H1 (cell line): ENCODE measurements around the gene LRFN3. TPM values are rescaled to one million over a fixed set of nuclear protein-coding genes. Genes with fewer than 3 reads are reported as not detected.

ENCODE experiments used
- ATF3 ChIP-seq: IDR thresholded peaks from 2 replicates; pipeline ENCODE4 v1.6.1; 2011; ENCODE audit warnings: low read depth, mild to moderate bottlenecking, low read length; ENCODE audit not compliant: insufficient read depth
- BRCA1 ChIP-seq: IDR thresholded peaks from 2 replicates; pipeline ENCODE4 v1.6.1; 2012; ENCODE audit warnings: low read depth, low read length, improper control_type of control experiment
- CHD7 ChIP-seq: fragments of 300-600 bp; sonication (generic); IDR thresholded peaks from 2 replicates; pipeline ENCODE4 v1.7.1; 2012; ENCODE audit warnings: low read length, moderate library complexity, mild to moderate bottlenecking, inconsistent platforms; ENCODE audit not compliant: insufficient replicate concordance
- FOSL1 ChIP-seq: IDR thresholded peaks from 2 replicates; pipeline ENCODE4 v1.6.1; 2011; ENCODE audit warnings: mild to moderate bottlenecking, low read depth, low read length, moderate library complexity; ENCODE audit not compliant: insufficient read depth
- HDAC6 ChIP-seq: IDR thresholded peaks from one replicate; pipeline ENCODE4 v1.7.1; 2012; ENCODE audit warnings: low read depth, mild to moderate bottlenecking, inconsistent platforms, low read length, moderate library complexity
- RAD21 ChIP-seq, 2 experiments: IDR thresholded peaks in 1 of 2; conservative IDR thresholded peaks in 1 of 2; 2 replicates each; pipeline ENCODE4 v1.6.1; 2011; ENCODE audit warnings: low read depth in 2 of 2, low read length in 2 of 2, improper control_type of control experiment in 1 of 2, inconsistent platforms in 1 of 2, mild to moderate bottlenecking in 1 of 2, moderate library complexity in 1 of 2
- TCF12 ChIP-seq: IDR thresholded peaks from 2 replicates; pipeline ENCODE4 v1.6.1; 2011; ENCODE audit warnings: low read depth, mild to moderate bottlenecking, low read length
- polyA plus RNA-seq, 7 experiments: library from polyadenylated mRNA; depleted of rRNA in 3 of 7; stranded (reverse) in 5 of 7; unstranded in 2 of 7; fragments of >200 nt in 5 of 7; fragments of 200-250 nt in 2 of 7; gene quantifications; 1 replicate in 5 of 7; 2 replicates in 1 of 7; 4 replicates in 1 of 7; pipeline versions ENCODE4 v1.2.1 to v1.2.3, GENCODE V29; 2011 to 2013; ENCODE audit warnings: missing spikeins in 2 of 7, mixed read lengths in 2 of 7
- total RNA-seq: library from RNA; stranded (reverse); fragmentation: NEBNext Ultra II Directional; extraction: Animal tissue kit (Norgen Biotek cat#: 25700); gene quantifications from 2 replicates; pipeline ENCODE4 v1.2.1, GENCODE V29; 2021
- TF ChIP-seq, protein P1 (sequence below): IDR thresholded peaks from 2 replicates; pipeline ENCODE4 v1.6.1; 2011; ENCODE audit warnings: low read length, improper control_type of control experiment

Gene LRFN3
- total and polyA plus RNA-seq, 2 of the 8 experiments (the other 6 are each of a cell fraction or from before 2014, with no cell fraction given), result 4.6 to 16.8 TPM

DNA sequence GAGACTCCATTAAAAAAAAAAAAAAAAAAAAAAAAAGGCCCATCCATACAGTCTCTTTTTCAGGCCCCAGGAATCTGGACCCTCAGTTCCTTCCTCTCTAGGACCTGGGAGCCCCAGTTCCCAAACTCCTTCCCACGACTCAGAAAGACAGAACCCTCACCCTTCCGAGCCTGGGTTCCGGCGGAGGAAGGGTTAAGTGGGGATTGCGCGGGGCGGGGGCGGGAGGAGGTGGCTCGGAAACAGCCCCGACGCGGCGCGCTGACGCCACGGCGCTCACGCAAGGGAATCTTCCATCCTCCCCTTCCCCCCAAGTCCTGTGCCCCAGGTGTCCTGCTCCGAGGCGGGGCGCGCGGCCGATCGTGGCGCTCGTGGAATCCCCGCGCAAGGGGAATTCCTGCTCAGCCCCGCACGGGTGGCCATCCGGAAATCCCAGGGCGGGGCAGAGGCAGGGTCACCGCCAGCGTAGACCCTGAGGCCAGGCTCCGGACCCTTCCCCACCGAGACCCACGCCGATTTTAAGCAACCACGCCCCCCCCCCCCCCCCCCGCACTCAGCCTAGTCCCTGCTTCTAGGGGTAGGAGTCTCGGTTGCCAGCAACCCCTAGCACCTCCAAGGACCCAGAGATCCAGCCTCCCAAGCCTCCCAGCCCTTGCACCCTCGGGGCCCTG is 36.5 kb upstream of the LRFN3 start (continued):
- TF ChIP-seq CHD7, result no peak
- TF ChIP-seq ATF3, result no peak
- TF ChIP-seq FOSL1, result 0 out of 2 replicates have a peak, but pooled peaks have one; percentile 31
- TF ChIP-seq, protein P1, sequence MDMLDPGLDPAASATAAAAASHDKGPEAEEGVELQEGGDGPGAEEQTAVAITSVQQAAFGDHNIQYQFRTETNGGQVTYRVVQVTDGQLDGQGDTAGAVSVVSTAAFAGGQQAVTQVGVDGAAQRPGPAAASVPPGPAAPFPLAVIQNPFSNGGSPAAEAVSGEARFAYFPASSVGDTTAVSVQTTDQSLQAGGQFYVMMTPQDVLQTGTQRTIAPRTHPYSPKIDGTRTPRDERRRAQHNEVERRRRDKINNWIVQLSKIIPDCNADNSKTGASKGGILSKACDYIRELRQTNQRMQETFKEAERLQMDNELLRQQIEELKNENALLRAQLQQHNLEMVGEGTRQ, result no peak
- no peak for TF ChIP-seq RAD21 (IDR thresholded peaks at IDR 0.05 in 1 of 2, conservative IDR thresholded peaks at IDR 0.05 in 1 of 2; ENCODE audit: low read depth in 2 of 2, low read length in 2 of 2)
- no peak for TF ChIP-seq TCF12
- TF ChIP-seq BRCA1, result no peak
- TF ChIP-seq HDAC6, result no peak
